HG03095 (cell line): ENCODE measurements around the gene TBX20.
"Not testable (repeated sequence)": the region's sequence is repeated elsewhere in the genome, so short reads cannot be mapped to it uniquely, and the experiment has no call there.

Experiments used
- ATAC-seq: cut with Tn5 transposase; IDR thresholded peaks from one replicate; pipeline ENCODE4 v1.9.1; 2021; ENCODE audit warnings: moderate library complexity; ENCODE audit not compliant: unreplicated experiment

Gene TBX20

GRCh38 chr7:35256256-35257175 is 2.6 kb upstream of the TBX20 start:
- ATAC-seq, result no peak

DNA sequence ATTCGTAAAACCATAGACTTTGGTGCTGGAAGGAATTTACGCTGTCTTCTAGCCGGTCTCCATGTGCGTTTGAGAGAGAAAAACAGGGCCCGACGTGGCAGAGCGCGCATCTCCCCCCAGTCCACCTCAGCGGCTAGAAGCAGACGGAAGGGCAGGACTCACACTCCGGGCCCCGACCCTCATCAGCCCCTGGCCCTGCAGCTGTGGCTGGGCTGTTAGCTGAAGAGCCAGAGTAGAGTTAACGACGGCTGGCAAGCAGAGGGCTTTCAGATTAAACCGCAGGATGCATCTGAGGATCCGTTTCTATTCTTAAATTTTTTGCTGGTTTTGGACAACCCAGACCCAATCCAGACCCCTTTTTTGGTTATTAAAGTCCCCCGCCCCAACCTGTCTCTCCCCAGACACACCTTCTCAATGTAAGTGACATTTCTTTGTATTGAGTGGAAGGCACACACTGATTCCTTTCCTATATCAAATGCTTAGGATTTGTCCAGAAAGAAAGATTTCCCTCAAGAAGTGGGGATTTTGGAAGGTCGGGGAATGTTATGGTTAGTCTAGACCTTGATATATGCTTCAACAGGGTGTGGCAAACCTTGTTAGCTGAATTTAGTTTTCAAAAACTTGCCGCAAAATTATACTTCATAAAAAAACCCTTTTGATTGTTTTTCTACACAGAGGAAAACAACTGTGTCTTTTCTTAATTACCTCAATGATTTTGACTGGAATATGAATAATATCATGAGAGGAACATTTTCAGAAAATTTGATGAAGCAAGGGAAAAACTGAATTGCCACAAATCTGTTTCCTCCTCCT is 1.7 kb upstream of the TBX20 start:
- ATAC-seq, result no peak

DNA sequence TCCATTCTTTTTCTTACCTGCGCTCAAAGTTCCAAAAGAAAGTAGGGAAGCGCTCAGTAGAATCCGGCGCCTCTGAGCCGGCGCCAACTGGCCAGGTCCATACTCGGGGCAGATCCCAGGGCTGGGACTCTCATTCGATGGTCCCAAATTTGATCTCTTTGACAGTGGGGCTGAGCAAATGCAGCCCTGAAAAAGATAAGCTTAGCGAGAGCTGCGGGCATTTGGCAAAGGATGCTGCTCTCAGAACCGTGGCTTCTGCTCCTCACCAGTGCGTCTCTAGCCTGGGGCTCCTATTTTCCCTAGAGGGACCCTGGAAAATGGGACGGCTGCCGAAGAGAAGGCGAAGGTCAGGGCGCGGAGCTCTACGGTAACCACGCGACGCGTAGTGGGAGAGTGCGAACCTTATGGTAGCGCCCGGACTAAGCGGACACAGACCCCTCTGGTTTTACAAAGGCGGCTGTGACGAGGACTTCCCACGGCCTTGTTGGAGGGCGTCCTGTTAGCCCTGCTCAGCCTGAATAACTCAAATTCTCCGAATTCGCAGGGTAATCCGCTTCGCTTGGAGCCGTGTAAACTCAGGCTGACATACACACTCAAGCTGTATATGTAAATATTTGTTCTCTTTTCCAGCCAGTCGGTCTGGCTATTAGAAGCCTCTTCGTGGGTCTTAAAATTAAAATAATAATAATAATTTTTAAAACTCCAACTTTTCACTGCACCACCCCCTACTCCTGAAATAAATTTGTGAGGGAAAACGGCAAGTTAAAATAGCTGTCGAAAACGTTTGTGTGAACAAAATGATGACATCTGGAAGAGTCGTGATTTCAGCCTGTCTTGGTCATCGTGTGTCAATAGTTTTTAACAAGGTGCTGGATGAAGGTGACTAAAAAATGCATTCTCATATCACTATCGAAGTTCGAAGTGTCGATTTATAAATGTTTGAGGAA is 869 bp upstream of the TBX20 start:
- ATAC-seq, result no peak

DNA sequence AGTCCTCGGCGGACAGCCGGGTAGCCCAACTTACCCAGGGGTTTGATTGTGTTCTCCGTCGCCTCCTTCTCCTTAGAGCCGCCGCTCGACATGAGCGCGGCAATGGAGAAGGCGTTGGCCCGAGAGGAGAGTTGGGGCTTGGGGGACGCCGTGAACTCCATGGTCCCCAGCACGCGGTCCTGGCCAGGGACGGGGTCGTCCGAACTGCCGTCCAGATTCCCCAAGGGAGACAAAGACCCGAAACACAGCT is 515 bp downstream of the TBX20 start:
- ATAC-seq, result no peak

- no peak for ATAC-seq
Observed at GRCh38 chr7:35252612-35253459, 1.1 kb downstream of the TBX20 start.

GRCh38 chr7:35251606-35252310 is 2.1 kb downstream of the TBX20 start:
- ATAC-seq, result no peak

DNA sequence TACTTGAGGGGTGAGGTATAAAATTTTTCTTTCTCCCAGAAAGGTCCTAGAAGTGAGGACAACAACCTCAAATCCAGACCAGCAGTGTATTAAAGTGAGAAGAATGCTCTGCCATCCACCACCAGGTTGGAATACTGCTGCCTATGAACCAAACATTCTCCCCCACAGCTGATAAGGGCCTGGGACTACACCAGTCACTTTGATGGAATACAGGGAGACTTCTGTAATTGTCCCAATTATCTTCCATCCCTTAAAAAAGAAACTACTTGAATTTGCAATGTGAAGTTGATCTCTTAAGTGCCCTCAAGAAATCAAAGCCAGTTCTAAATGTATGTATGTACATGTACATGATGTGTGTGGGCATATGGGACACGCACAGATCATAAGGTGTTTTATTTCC is 3.0 kb downstream of the TBX20 start:
- no peak for ATAC-seq

DNA sequence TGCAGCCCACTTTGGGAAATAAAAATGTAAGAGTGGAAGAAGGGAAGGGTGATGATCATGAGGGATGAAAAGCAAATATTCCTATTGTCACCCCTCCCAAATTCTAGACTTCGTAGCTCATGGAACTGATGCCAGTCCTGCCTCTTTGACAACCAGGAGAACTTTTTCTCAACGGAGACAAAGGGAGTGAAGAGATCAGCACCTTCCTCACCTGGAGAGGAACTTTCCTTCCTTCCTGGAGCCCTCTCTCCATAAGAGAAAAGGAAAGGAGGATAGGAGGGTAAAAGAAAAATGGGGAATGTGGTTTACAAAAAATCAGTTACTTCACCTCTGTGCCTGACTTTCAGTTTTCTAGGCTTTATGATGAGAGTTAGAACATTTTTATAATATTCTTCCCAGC is 3.4 kb downstream of the TBX20 start:
- no peak for ATAC-seq

DNA sequence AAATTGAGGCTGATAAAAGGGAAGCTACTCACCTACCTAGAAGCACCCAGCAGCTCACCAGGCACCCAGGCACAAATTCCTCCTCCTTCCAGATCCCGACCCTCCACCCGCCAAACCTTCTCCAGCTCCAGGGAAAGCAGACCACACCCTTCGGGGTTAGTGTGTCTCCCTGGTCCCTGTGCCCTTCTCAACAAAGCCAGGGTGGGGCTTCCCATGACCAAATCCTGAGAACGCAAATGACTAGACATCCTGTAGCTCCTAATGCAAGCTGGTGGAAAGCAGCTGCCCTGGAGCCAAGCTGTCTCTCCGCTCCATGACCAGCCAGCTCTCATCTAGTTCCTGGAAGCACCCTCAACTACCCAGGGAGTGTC is 4.4 kb downstream of the TBX20 start:
- ATAC-seq, result no peak

DNA sequence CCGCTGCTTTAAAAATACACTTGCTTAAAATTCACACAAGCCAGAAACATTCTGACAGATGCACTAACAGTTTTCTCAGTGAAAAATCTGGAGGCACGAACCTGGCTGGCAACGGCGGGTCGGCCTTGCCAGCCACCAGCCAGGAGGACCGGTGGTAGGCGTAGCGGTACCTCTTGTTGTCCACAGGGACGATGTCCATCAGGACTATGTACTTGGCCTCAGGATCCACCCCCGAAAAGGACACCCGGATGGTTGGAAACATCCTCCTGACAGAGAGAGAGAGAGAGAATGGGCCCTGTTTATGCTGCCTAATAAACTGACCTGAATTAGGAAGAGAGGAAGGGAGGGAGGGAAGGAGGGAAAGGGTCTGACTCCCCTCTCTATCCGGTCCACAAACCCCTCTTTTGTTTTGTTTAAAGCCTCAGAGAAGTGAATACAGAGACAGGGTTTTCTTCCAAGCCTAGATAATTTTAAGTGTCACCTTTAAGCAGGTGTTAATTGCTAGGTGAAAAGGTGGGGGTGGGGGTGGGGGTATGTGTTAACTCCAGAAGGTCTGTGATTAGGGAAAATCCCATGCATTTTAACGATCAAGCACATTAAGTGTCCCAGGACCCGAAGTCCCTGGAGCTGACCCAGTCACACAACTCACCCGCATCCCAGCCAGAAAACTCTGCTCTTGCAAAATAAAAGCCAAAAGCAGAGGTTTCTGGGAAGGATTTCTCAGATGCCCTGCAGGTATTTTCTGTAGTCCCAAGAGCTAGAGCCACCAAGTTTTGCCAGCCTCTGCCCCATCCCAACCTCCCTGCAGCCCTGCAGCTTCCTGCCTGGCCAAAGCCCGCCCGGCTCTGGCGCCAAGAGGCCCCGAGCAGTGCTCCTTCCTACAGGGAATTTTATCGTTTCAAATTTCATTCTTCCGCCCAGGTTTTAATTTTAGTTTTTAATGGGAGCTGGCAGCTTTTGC is 5.0 kb downstream of the TBX20 start:
- no peak for ATAC-seq

DNA sequence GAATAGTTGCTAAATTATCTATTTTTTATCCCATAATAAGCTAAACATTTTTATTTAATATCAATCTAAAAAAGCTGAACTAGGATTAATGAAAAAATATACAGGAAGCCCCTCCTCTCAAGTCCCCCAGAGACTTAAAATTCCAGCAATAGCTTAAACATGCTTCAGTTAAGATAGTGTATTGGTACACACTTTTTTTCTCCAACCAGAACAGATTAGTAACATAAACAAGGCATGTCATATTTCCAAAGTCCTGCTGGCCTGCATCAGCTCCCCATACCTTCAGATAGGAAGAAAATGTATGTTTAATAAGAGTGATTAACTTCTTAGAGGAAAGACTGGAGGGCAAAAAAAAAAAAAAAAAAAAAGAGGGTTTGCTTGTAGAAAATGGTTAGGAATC is 7.1 kb downstream of the TBX20 start:
- no peak for ATAC-seq

- ATAC-seq, result no peak
Observed at GRCh38 chr7:35241884-35242283, 12.0 kb downstream of the TBX20 start.

GRCh38 chr7:35241436-35241835 is 12.5 kb downstream of the TBX20 start:
- no peak for ATAC-seq

- not testable (repeated sequence) for ATAC-seq
Observed at GRCh38 chr7:35241008-35241407, 12.9 kb downstream of the TBX20 start.

DNA sequence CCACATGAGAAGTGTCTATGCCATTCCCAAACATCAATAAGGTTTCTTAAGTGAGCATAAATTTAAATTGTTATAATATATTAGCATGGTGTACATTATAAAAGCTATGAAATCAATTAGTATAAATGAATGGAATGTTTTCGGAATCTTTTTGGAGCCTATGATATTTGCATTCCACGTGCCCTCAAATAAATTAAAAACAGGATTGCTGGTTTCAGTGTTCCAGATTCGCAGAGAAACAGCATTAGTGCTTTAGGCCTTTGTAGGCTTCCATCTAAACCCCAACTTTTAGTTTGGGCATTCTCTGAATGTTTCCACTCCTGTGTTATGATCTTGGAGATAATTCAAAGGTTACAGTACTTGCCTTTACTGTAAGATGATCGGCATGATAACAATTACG is 15.4 kb downstream of the TBX20 start:
- ATAC-seq, result not testable (repeated sequence)

DNA sequence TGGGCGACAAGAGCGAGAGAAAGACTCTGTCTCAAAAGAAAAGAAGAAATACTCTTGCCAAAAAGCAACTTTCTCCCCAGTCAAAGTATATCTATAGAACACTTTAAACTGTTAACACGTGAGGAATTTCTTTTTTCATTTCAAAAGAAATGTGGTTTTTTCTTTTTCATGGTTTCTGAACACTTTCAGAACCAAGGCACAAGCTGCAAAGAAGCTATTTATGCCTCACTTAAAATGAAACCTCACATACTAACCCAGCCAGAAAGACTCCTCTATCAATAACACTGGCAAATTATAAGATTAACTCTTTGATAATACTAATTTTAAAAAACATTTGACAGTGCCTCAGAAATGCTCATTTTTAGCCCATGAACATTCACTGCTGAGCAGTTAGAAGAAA is 20.9 kb downstream of the TBX20 start:
- ATAC-seq, result no peak

DNA sequence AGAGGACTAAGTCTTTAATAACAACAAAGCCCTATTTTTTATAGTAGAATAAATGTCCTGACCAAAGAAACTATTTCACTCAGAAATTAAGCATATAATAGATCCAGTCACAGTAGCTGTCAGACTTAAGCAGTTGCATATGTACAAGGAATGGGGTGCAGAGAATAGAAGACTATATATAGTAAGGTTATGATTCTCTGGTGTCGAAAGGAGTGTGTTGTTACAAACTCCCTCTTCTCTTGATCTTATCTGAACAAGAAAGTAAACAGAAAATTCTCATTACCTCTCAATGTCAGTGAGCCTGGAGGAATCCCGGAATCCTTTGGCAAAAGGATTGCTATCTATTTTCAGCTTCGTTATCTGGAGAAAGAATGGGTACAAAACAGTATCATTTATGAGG is 22.7 kb downstream of the TBX20 start:
- not testable (repeated sequence) for ATAC-seq

DNA sequence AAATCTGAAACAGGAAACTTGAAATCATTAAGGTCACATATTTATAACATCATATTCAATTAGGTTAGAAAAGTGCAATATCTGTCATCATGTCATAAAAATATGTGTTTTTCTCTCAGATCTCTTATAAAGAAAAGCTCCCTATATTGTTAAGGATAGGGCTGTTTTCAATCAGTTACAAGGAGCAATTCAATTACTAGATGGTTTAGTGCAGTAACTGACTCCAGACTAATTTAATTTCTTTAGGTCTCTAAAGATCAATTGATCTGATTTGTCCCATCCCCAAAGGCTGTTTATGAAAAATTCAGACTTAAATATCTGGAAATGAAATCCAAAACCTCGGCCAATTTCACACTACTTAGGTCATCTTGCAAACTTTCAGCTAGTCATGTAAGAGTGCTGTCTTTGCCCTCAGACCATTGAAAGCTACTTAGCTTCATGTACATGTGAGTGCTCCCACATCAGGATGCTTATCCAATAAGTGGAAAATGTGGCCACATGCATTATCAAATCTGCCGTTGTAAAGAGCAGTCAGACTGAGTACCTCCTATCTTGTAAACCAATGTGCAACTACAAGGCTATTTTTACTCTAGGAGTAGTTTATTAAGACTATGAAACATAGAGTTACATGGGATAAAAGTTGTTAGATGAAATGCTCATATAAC is 24.7 kb downstream of the TBX20 start:
- not testable (repeated sequence) for ATAC-seq
